Ishikawa (cell line): ENCODE data around the gene TREM2.

Experiments
- CEBPB ChIP-seq: IDR thresholded peaks from 2 replicates; pipeline ENCODE4 v1.6.1; 2012
- CREB1 ChIP-seq: IDR thresholded peaks from 2 replicates; pipeline ENCODE4 v1.6.1; 2012; ENCODE audit warnings: low read depth
- EGR1 ChIP-seq: IDR thresholded peaks from 2 replicates; pipeline ENCODE4 v1.6.1; 2012
- EP300 ChIP-seq: IDR thresholded peaks from 2 replicates; pipeline ENCODE4 v1.6.1; 2012; ENCODE audit warnings: borderline replicate concordance
- FOXM1 ChIP-seq: IDR thresholded peaks from 2 replicates; pipeline ENCODE4 v1.6.1; 2012; ENCODE audit warnings: low read depth, borderline replicate concordance
- NFIC ChIP-seq: IDR thresholded peaks from 2 replicates; pipeline ENCODE4 v1.6.1; 2012
- RAD21 ChIP-seq: IDR thresholded peaks from 2 replicates; pipeline ENCODE4 v1.6.1; 2012; ENCODE audit warnings: low read depth
- TAF1 ChIP-seq: IDR thresholded peaks from 2 replicates; pipeline ENCODE4 v1.6.1; 2012; ENCODE audit warnings: low read depth, mild to moderate bottlenecking
- TCF12 ChIP-seq: IDR thresholded peaks from 2 replicates; pipeline ENCODE4 v1.6.1; 2012; ENCODE audit warnings: low read depth
- TEAD4 ChIP-seq: IDR thresholded peaks from 2 replicates; pipeline ENCODE4 v1.6.1; 2012
- YY1 ChIP-seq: IDR thresholded peaks from 2 replicates; pipeline ENCODE4 v1.6.1; 2012; ENCODE audit warnings: low read depth
- ZBTB7A ChIP-seq: IDR thresholded peaks from 2 replicates; pipeline ENCODE4 v1.6.1; 2012; ENCODE audit warnings: low read depth
- TF ChIP-seq, protein P1 (sequence below): IDR thresholded peaks from 2 replicates; pipeline ENCODE4 v1.6.1; 2012
- TF ChIP-seq, protein P2 (sequence below): IDR thresholded peaks from 2 replicates; pipeline ENCODE4 v1.6.1; 2012; ENCODE audit warnings: low read depth, mild to moderate bottlenecking
- TF ChIP-seq, protein P3 (sequence below): IDR thresholded peaks from 2 replicates; pipeline ENCODE4 v1.6.1; 2012

Gene TREM2

DNA sequence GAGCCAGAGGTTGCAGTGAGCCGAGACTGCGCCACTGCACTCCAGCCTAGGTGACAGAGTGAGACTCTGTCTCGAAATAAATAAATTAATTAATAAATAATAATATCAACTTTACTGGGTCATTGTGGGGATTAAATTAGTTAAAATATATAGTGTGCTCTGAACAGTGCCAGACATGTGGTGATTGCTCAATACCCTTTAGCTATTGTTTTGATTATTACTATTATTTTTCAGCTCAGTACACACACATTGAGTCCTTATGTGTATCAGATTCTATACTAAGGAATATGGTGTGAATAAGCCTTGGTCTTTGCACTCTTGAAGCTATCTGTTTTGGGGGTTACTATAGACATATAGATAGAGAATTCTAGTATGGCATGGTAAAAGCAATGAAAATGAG lies 37.6 kb downstream of the TREM2 start:
- TF ChIP-seq, protein P1, sequence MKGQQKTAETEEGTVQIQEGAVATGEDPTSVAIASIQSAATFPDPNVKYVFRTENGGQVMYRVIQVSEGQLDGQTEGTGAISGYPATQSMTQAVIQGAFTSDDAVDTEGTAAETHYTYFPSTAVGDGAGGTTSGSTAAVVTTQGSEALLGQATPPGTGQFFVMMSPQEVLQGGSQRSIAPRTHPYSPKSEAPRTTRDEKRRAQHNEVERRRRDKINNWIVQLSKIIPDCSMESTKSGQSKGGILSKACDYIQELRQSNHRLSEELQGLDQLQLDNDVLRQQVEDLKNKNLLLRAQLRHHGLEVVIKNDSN: no peak
- TF ChIP-seq NFIC: no peak
- TF ChIP-seq EGR1: no peak
- TF ChIP-seq TCF12: no peak
- TF ChIP-seq CREB1: no peak
- TF ChIP-seq, protein P2, sequence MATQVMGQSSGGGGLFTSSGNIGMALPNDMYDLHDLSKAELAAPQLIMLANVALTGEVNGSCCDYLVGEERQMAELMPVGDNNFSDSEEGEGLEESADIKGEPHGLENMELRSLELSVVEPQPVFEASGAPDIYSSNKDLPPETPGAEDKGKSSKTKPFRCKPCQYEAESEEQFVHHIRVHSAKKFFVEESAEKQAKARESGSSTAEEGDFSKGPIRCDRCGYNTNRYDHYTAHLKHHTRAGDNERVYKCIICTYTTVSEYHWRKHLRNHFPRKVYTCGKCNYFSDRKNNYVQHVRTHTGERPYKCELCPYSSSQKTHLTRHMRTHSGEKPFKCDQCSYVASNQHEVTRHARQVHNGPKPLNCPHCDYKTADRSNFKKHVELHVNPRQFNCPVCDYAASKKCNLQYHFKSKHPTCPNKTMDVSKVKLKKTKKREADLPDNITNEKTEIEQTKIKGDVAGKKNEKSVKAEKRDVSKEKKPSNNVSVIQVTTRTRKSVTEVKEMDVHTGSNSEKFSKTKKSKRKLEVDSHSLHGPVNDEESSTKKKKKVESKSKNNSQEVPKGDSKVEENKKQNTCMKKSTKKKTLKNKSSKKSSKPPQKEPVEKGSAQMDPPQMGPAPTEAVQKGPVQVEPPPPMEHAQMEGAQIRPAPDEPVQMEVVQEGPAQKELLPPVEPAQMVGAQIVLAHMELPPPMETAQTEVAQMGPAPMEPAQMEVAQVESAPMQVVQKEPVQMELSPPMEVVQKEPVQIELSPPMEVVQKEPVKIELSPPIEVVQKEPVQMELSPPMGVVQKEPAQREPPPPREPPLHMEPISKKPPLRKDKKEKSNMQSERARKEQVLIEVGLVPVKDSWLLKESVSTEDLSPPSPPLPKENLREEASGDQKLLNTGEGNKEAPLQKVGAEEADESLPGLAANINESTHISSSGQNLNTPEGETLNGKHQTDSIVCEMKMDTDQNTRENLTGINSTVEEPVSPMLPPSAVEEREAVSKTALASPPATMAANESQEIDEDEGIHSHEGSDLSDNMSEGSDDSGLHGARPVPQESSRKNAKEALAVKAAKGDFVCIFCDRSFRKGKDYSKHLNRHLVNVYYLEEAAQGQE: no peak
- TF ChIP-seq RAD21: no peak
- no peak for TF ChIP-seq TEAD4
- TF ChIP-seq CEBPB: no peak
- TF ChIP-seq EP300: no peak
- no peak for TF ChIP-seq YY1
- TF ChIP-seq FOXM1: no peak
- no peak for TF ChIP-seq ZBTB7A
- TF ChIP-seq, protein P3, sequence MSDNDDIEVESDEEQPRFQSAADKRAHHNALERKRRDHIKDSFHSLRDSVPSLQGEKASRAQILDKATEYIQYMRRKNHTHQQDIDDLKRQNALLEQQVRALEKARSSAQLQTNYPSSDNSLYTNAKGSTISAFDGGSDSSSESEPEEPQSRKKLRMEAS: no peak
- no peak for TF ChIP-seq TAF1

DNA sequence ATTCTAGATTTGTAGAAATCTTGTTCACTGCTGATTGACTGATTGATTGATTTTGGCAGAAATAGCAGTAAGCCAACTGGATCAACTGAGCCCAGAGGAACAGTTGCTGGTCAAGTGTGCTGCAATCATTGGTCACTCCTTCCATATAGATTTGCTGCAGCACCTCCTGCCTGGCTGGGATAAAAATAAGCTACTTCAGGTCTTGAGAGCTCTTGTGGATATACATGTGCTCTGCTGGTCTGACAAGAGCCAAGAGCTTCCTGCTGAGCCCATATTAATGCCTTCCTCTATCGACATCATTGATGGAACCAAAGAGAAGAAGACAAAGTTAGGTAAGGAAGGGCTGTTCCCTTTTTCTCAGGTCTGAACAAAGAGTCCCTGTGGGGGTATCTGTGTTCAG lies 40.0 kb downstream of the TREM2 start:
- TF ChIP-seq, protein P1: no peak
- no peak for TF ChIP-seq EGR1

DNA sequence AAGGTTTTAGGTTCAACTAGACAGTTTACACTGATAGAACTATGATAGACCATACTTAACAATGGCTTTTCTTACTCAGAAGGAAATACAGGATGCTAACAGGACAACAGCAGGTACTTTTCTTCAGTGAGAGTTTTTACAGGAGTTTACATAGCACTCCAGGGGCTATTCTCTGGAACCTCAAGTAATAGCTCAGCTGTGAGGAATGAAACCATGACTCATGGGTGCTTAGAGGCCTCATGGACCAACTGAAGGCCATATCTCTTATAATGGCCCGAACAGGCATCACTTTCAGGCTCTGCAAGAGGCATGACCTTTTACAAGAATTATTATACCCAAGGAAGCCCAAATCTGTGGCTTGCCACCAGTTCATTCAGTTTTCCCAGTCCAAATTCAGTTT lies 40.5 kb downstream of the TREM2 start:
- TF ChIP-seq, protein P3: no peak
- TF ChIP-seq ZBTB7A (no peak), EP300 (no peak), FOXM1 (no peak), CREB1 (no peak), CEBPB (no peak), TEAD4 (no peak), NFIC (no peak), EGR1 (no peak), TCF12 (no peak), RAD21 (no peak), YY1 (no peak), TAF1 (no peak)
- TF ChIP-seq, protein P2: no peak
- TF ChIP-seq, protein P1: no peak

DNA sequence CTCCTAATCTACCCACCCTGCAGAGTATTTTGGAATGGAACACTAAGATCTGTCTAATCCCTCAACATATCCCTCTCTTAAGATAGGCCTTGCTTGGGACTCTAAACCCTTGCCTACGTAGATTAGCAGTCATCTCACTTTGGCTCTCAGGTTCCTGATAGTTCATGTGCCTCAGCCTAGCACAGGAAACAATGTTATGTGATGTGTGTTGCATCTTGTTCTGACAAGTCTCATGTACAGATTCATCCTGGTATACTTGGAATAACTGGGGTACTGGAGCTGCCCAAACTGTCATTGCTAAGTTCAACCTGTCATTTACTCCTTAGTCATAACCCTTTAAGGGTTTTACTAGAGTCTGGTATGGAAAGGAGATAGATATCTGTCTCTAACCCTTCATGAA lies 42.9 kb downstream of the TREM2 start:
- TF ChIP-seq CEBPB (no peak), EGR1 (no peak), EP300 (no peak), CREB1 (no peak), FOXM1 (no peak), NFIC (no peak), TAF1 (no peak), RAD21 (no peak), ZBTB7A (no peak), YY1 (no peak), TCF12 (no peak)
- TF ChIP-seq, protein P1: no peak

DNA sequence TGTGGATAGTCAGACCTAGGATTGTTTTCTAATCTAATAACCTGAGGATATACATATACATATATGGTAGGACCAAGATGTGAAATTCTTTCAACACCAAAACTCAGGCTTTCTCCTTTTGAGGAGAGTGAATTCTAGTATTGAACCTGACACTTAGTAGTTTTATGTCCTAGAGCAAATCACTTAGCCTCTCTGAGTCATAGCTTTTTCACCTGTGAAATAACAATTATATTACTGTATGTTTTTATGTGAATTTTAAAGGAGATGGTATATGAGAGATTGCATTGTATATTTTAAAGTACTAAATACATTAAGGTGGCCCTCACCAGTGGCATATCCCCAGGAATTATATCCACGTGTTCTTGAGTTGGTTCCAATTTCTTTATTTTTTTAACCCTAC lies 43.4 kb downstream of the TREM2 start:
- no peak for TF ChIP-seq ZBTB7A

DNA sequence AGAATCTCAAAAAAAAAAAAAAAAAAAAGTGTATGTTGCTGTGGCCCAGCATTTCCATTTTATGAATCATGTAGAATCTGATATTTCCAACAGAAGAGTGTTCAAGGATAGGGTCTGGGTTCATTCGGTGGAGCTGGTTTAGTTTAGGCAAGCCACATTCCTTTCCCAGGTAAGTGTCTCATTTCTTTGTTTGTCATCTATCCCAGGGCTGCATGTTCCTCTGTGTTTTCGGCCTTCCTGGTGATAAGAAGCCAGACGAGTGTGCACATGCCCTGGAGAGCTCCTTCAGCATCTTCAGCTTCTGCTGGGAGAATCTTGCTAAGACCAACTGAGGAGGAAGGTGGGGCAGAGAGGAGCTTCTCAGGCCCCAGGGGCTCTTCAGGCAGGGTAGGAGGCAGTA lies 51.9 kb downstream of the TREM2 start:
- TF ChIP-seq RAD21 (no peak), TAF1 (no peak), CEBPB (no peak), CREB1 (no peak), TCF12 (no peak)
- TF ChIP-seq, protein P2: no peak
